OCI-LY1 (cell line): ENCODE measurements around the gene NOX3.

ENCODE experiments used
- H2AFZ ChIP-seq: fragments of 200-600 bp; sonication (generic), shearing (Covaris generic); 2 replicates; pipeline ENCODE4 v1.6.0; 2014; ENCODE audit warnings: antibody characterized with exemption, mild to moderate bottlenecking, low read length
- H3F3A ChIP-seq: fragments of 200-600 bp; sonication (generic), shearing (Covaris generic); 2 replicates; pipeline ENCODE4 v1.6.0; 2014; ENCODE audit warnings: mild to moderate bottlenecking, antibody characterized with exemption, low read length, moderate library complexity; ENCODE audit not compliant: insufficient read depth
- H3K27ac ChIP-seq: fragments of 200-600 bp; sonication (generic); 2 replicates; pipeline ENCODE4 v1.5.1; 2014; ENCODE audit warnings: low read length, mixed run types, mild to moderate bottlenecking, low read depth; ENCODE audit not compliant: poor library complexity, severe bottlenecking
- H3K27me3 ChIP-seq: fragments of 200-600 bp; sonication (generic); 2 replicates; pipeline ENCODE4 v1.6.0; 2014; ENCODE audit warnings: antibody characterized with exemption, mild to moderate bottlenecking, low read length, moderate library complexity; ENCODE audit not compliant: insufficient read depth
- H3K36me3 ChIP-seq: fragments of 200-600 bp; sonication (generic); 2 replicates; pipeline ENCODE4 v1.6.1; 2014; ENCODE audit warnings: mild to moderate bottlenecking, antibody characterized with exemption, low read length, moderate library complexity, mixed read lengths; ENCODE audit not compliant: insufficient read depth
- H3K4me1 ChIP-seq: fragments of 200-600 bp; sonication (generic); 2 replicates; pipeline ENCODE4 v1.5.1; 2014; ENCODE audit warnings: mild to moderate bottlenecking, low read length, moderate library complexity; ENCODE audit not compliant: insufficient read depth, severe bottlenecking
- H3K4me2 ChIP-seq: fragments of 200-600 bp; sonication (generic), shearing (Covaris generic); 2 replicates; pipeline ENCODE4 v1.6.1; 2014; ENCODE audit warnings: low read length
- H3K4me3 ChIP-seq: fragments of 200-600 bp; sonication (generic); 2 replicates; pipeline ENCODE4 v1.5.1; 2014; ENCODE audit warnings: low read length, low read depth, mild to moderate bottlenecking, mixed read lengths; ENCODE audit not compliant: poor library complexity, severe bottlenecking
- H3K79me2 ChIP-seq: fragments of 200-600 bp; shearing (Covaris generic); 2 replicates; pipeline ENCODE4 v1.6.1; 2016; ENCODE audit warnings: mixed run types, low read length, mixed read lengths; ENCODE audit not compliant: insufficient read depth
- H3K9ac ChIP-seq: fragments of 200-600 bp; sonication (generic), shearing (Covaris generic); 2 replicates; pipeline ENCODE4 v1.6.1; 2014; ENCODE audit warnings: mild to moderate bottlenecking, low read length, mixed read lengths
- H3K9me2 ChIP-seq: fragments of 200-600 bp; sonication (generic), shearing (Covaris generic); 2 replicates; pipeline ENCODE4 v1.6.1; 2014; ENCODE audit warnings: low read depth, mild to moderate bottlenecking, low read length, mixed read lengths
- H3K9me3 ChIP-seq: fragments of 200-600 bp; shearing (Covaris generic); 2 replicates; pipeline ENCODE4 v1.6.1; 2014; ENCODE audit warnings: low read length, mixed read lengths
- H4K20me1 ChIP-seq: fragments of 200-600 bp; sonication (generic), shearing (Covaris generic); 2 replicates; pipeline ENCODE4 v1.6.0; 2016; ENCODE audit warnings: mild to moderate bottlenecking, low read length; ENCODE audit not compliant: insufficient read depth
- CTCF ChIP-seq: fragments of 200-600 bp; sonication (generic), shearing (Covaris generic); IDR thresholded peaks from 2 replicates; pipeline ENCODE4 v1.5.1; 2017; ENCODE audit warnings: mild to moderate bottlenecking, antibody characterized with exemption, low read length, moderate library complexity, mixed read lengths
- EZH2 ChIP-seq: fragments of 200-600 bp; sonication (generic), shearing (Covaris generic); IDR thresholded peaks from 2 replicates; pipeline ENCODE4 v1.8.0; 2017; ENCODE audit warnings: borderline replicate concordance, mixed run types, mild to moderate bottlenecking, antibody characterized with exemption, low read length, moderate library complexity, mixed read lengths

The NOX3 gene

GRCh38 chr6:155419161-155419560 lies 36.5 kb downstream of the NOX3 start:
- no peaks in the 10 kb centered on the region for H3K36me3 ChIP-seq
- peak overlapping the region; percentile 58 for H3K4me2 ChIP-seq
- no peaks in the 10 kb centered on the region for H3K79me2 ChIP-seq
- no peaks in the 10 kb centered on the region for H4K20me1 ChIP-seq
- H3K4me3 ChIP-seq: no peak overlapping the region
- no peaks in the 10 kb centered on the region for H3K27me3 ChIP-seq
- peak overlapping the region; percentile 44 for H3K9ac ChIP-seq
- H3K9me2 ChIP-seq: no peaks in the 10 kb centered on the region
- H2AFZ ChIP-seq: no peak overlapping the region
- peaks cover 71% of the 10 kb centered on the region for H3K4me1 ChIP-seq
- H3K27ac ChIP-seq: peak overlapping the region; percentile 95
- no peak for TF ChIP-seq CTCF
- TF ChIP-seq EZH2: no peak
- H3K9me3 ChIP-seq: no peaks in the 10 kb centered on the region
- H3F3A ChIP-seq: no peaks in the 10 kb centered on the region

- Histone ChIP-seq H3K4me1 (peaks cover 76% of the 10 kb centered on the region), H2AFZ (no peak overlapping the region), H3K9ac (peak overlapping the region; percentile 46), H3K4me3 (peak overlapping the region; percentile 35), H3K9me2 (no peaks in the 10 kb centered on the region), H3F3A (no peaks in the 10 kb centered on the region), H3K4me2 (peak overlapping the region; percentile 58), H3K79me2 (no peaks in the 10 kb centered on the region), H3K36me3 (no peaks in the 10 kb centered on the region), H3K9me3 (no peaks in the 10 kb centered on the region), H3K27ac (peak overlapping the region; percentile 95), H3K27me3 (no peaks in the 10 kb centered on the region), H4K20me1 (no peaks in the 10 kb centered on the region)
- no peak for TF ChIP-seq CTCF
- TF ChIP-seq EZH2: no peak
Measured at GRCh38 chr6:155418017-155418761, 37.5 kb downstream of the NOX3 start.

- H3K4me1 ChIP-seq: peaks cover 76% of the 10 kb centered on the region
- peak overlapping the region; percentile 35 for H3K4me3 ChIP-seq
- H2AFZ ChIP-seq: no peak overlapping the region
Measured at GRCh38 chr6:155417454-155417853, 38.2 kb downstream of the NOX3 start.

More at GRCh38 chr6:155417454-155417853, 38.2 kb downstream of the NOX3 start:
- Histone ChIP-seq H3K27ac (peak overlapping the region; percentile 95), H3K27me3 (no peaks in the 10 kb centered on the region), H3K9me3 (no peaks in the 10 kb centered on the region), H3K9me2 (no peaks in the 10 kb centered on the region), H3K36me3 (no peaks in the 10 kb centered on the region), H3K4me2 (peak overlapping the region; percentile 58), H3F3A (no peaks in the 10 kb centered on the region), H3K79me2 (no peaks in the 10 kb centered on the region), H3K9ac (peak overlapping the region; percentile 46), H4K20me1 (no peaks in the 10 kb centered on the region)
- no peak for TF ChIP-seq EZH2
- TF ChIP-seq CTCF: no peak
